OCI-LY7 (cell line): ENCODE results near the gene ZFR.

ENCODE experiments used
- CTCF ChIP-seq: fragments of 200-600 bp; sonication (generic); conservative IDR thresholded peaks from 2 replicates; pipeline ENCODE4 v1.5.1; 2014; ENCODE audit warnings: mild to moderate bottlenecking, antibody characterized with exemption, low read length, moderate library complexity, mixed read lengths
- EZH2phosphoT487 ChIP-seq: fragments of 200-600 bp; sonication (generic); IDR thresholded peaks from 2 replicates; pipeline ENCODE4 v1.6.1; 2018; ENCODE audit warnings: low read depth, borderline replicate concordance, mild to moderate bottlenecking, mixed run types, antibody characterized with exemption, low read length, moderate library complexity, mixed read lengths

- TF ChIP-seq CTCF (no peak), EZH2phosphoT487 (no peak)
Measured at GRCh38 chr5:32325616-32326015, 118.9 kb downstream of the ZFR start.
